Bronchial epithelial cell (primary cell): ENCODE measurements around the gene MMP23B. TPM values are rescaled to one million over a fixed set of nuclear protein-coding genes. Genes with fewer than 3 reads are reported as not detected.

Experiments used
- DNase-seq: peaks from one replicate; pipeline ENCODE4 v3.0.0-alpha.2; 2010; ENCODE audit warnings: low read depth
- FAIRE-seq: peaks from 2 replicates; lab custom pipeline; 2011; peaks lifted over from hg19 to GRCh38; lab: Jason Lieb, UNC
- H3K27me3 ChIP-seq: 2 replicates; pipeline ENCODE4 v1.5.1; 2011; ENCODE audit warnings: low read length; ENCODE audit not compliant: control insufficient read depth, insufficient read depth
- H3K36me3 ChIP-seq: 2 replicates; pipeline ENCODE4 v1.5.1; 2011; ENCODE audit warnings: low read length; ENCODE audit not compliant: control insufficient read depth, insufficient read depth
- H3K4me3 ChIP-seq: 2 replicates; pipeline ENCODE4 v1.5.1; 2011; ENCODE audit warnings: mild to moderate bottlenecking, low read depth, low read length, control low read depth
- CTCF ChIP-seq: IDR thresholded peaks from 2 replicates; pipeline ENCODE4 v1.5.1; 2011; ENCODE audit warnings: mild to moderate bottlenecking, moderate library complexity, low read length, control low read depth, inconsistent platforms; ENCODE audit not compliant: insufficient read depth, severe bottlenecking
- total RNA-seq: library from RNA; depleted of rRNA; stranded (reverse); fragments of >200 nt; gene quantifications from 2 replicates; pipeline ENCODE4 v1.2.1, GENCODE V29; 2014

The MMP23B gene
- total RNA-seq, 1 donor from 2014 or later = 0.26 TPM

- no peaks in the 10 kb centered on the region for H3K27me3 ChIP-seq
- TF ChIP-seq CTCF = no peak
- FAIRE-seq (no peak), DNase-seq (peak; percentile 87)
- H3K36me3 ChIP-seq = peaks cover 3% of the 10 kb centered on the region
- peak overlapping the region; percentile 99 for H3K4me3 ChIP-seq
Observed at GRCh38 chr1:1614204-1614953, 17.6 kb upstream of the MMP23B start.

GRCh38 chr1:1614954-1615255, 17.1 kb upstream of the MMP23B start:
- FAIRE-seq (no peak), DNase-seq (no peak)
- Histone ChIP-seq H3K4me3 (peak overlapping the region; percentile 99), H3K36me3 (peaks cover 3% of the 10 kb centered on the region), H3K27me3 (no peaks in the 10 kb centered on the region)
- TF ChIP-seq CTCF = no peak

GRCh38 chr1:1615256-1616044, 16.5 kb upstream of the MMP23B start, which contains the start of gene MIB2:
TSS of gene MIB2 (plus strand) at chr1:1615500. CDS start at chr1:1623453, 7,953 bp downstream.
- TF ChIP-seq CTCF = no peak
- peaks cover 3% of the 10 kb centered on the region for H3K36me3 ChIP-seq
- FAIRE-seq = no peak

GRCh38 chr1:1616045-1616790, 15.8 kb upstream of the MMP23B start:
- Histone ChIP-seq H3K36me3 (peaks cover 3% of the 10 kb centered on the region), H3K4me3 (peak overlapping the region; percentile 99), H3K27me3 (no peaks in the 10 kb centered on the region)
- FAIRE-seq (no peak), DNase-seq (no peak)
- TF ChIP-seq CTCF = no peak

More at GRCh38 chr1:1615256-1616044, 16.5 kb upstream of the MMP23B start, which contains the start of gene MIB2:
- Histone ChIP-seq H3K27me3 (no peaks in the 10 kb centered on the region), H3K4me3 (peak within 1 kb of the TSS; percentile 99)
- DNase-seq = peak; percentile 81

- Histone ChIP-seq H3K27me3 (no peaks in the 10 kb centered on the region), H3K4me3 (peak overlapping the region; percentile 99), H3K36me3 (peaks cover 3% of the 10 kb centered on the region)
- FAIRE-seq = no peak
- DNase-seq = no peak
- TF ChIP-seq CTCF = no peak
Observed at GRCh38 chr1:1616838-1617237, 15.1 kb upstream of the MMP23B start.
